PC-3 (cell line): ENCODE results near the gene ATG7. TPM values are rescaled to one million over a fixed set of nuclear protein-coding genes. Genes with fewer than 3 reads are reported as not detected.

Source experiments
- ATAC-seq: fragments of 200-7000 bp; cut with Tn5 transposase; 2 replicates; pipeline ENCODE4 v1.9.1; 2020; ENCODE audit warnings: mild to moderate bottlenecking, moderate library complexity
- BruUV-seq: library from RNA; stranded (reverse); fragments of 400-500 nt; replicated peaks from 2 replicates; lab custom pipeline; 2021; lab: Mats Ljungman, UMichigan
- CTCF ChIA-PET: fragments of 300-600 bp; sonication (Branson Sonifier 250); formaldehyde crosslinking; loops from one replicate; lab custom pipeline; 2022; ENCODE audit warnings: antibody characterized with exemption; lab: Charles Lee
- POLR2A ChIA-PET: fragments of 300-600 bp; sonication (Branson Sonifier 250); formaldehyde crosslinking; loops from one replicate; lab custom pipeline; 2022; ENCODE audit warnings: antibody characterized with exemption; ENCODE audit not compliant: unreplicated experiment; lab: Charles Lee
- DNase-seq: peaks from one replicate; pipeline ENCODE4 v3.0.0-alpha.2; 2015
- H2AFZ ChIP-seq: fragments of 300-600 bp; sonication (generic); 2 replicates; pipeline ENCODE4 v1.6.0; 2016; ENCODE audit warnings: antibody characterized with exemption, low read length
- H3F3A ChIP-seq: fragments of 300-600 bp; sonication (generic); one replicate; pipeline ENCODE4 v1.6.0; 2017; ENCODE audit warnings: antibody characterized with exemption, low read length, control low read depth, mild to moderate bottlenecking; ENCODE audit not compliant: unreplicated experiment
- H3K27ac ChIP-seq: fragments of 300-600 bp; sonication (generic); 2 replicates; pipeline ENCODE4 v1.5.1; 2016; ENCODE audit warnings: mild to moderate bottlenecking, low read length
- H3K27me3 ChIP-seq: fragments of 300-600 bp; sonication (generic); 2 replicates; pipeline ENCODE4 v1.6.1; 2016; ENCODE audit warnings: low read length, mixed read lengths
- H3K36me3 ChIP-seq: fragments of 300-600 bp; sonication (generic); 2 replicates; pipeline ENCODE4 v1.6.1; 2016; ENCODE audit warnings: low read depth, mixed run types, low read length, mixed read lengths
- H3K4me1 ChIP-seq: fragments of 300-600 bp; sonication (generic); 2 replicates; pipeline ENCODE4 v1.5.1; 2016; ENCODE audit warnings: low read length; ENCODE audit not compliant: insufficient read depth
- H3K4me2 ChIP-seq: fragments of 300-600 bp; sonication (generic); 2 replicates; pipeline ENCODE4 v1.6.0; 2016; ENCODE audit warnings: low read length
- H3K4me3 ChIP-seq: fragments of 300-600 bp; sonication (generic); 2 replicates; pipeline ENCODE4 v1.5.1; 2016; ENCODE audit warnings: mild to moderate bottlenecking, low read length, mixed read lengths
- H3K79me2 ChIP-seq: fragments of 300-600 bp; sonication (generic); 2 replicates; pipeline ENCODE4 v1.6.1; 2017; ENCODE audit warnings: low read length, mixed read lengths
- H3K9ac ChIP-seq: fragments of 300-600 bp; sonication (generic); 2 replicates; pipeline ENCODE4 v1.6.0; 2016; ENCODE audit warnings: mild to moderate bottlenecking, low read length
- H3K9me2 ChIP-seq: fragments of 300-600 bp; sonication (generic); replicated peaks from 2 replicates; pipeline ENCODE4 v1.6.1; 2016; ENCODE audit warnings: mixed run types, low read length, mixed read lengths
- H3K9me3 ChIP-seq: fragments of 300-600 bp; sonication (generic); 2 replicates; pipeline ENCODE4 v1.6.1; 2016; ENCODE audit warnings: low read length, mixed read lengths
- H4K20me1 ChIP-seq: fragments of 300-600 bp; sonication (generic); 2 replicates; pipeline ENCODE4 v1.6.1; 2016; ENCODE audit warnings: low read length, mixed read lengths
- CTCF ChIP-seq: fragments of 300-600 bp; sonication (generic); conservative IDR thresholded peaks from 2 replicates; pipeline ENCODE4 v1.5.1; 2017; ENCODE audit warnings: antibody characterized with exemption, low read depth, mild to moderate bottlenecking, low read length
- EZH2 ChIP-seq: fragments of 300-600 bp; sonication (generic); IDR thresholded peaks from one replicate; pipeline ENCODE4 v1.6.1; 2017; ENCODE audit warnings: antibody characterized with exemption, mild to moderate bottlenecking, low read length; ENCODE audit not compliant: unreplicated experiment
- EZH2phosphoT487 ChIP-seq: fragments of 300-600 bp; sonication (generic); IDR thresholded peaks from 2 replicates; pipeline ENCODE4 v1.6.1; 2018; ENCODE audit warnings: mild to moderate bottlenecking, antibody characterized with exemption, low read length, borderline replicate concordance
- intact Hi-C: fragments of 100-400 bp; cut with micrococcal nuclease; formaldehyde crosslinking; loops from 2 replicates; pipeline ENCODE4 v1.9.0; 2023
- total RNA-seq: library from RNA; depleted of rRNA; stranded (reverse); fragments of >200 nt; gene quantifications from 2 replicates; pipeline ENCODE4 v1.2.3, GENCODE V29; 2014

ATG7 gene
- total RNA-seq, 1 experiment from 2014 or later = 36.5 TPM

GRCh38 chr3:11566916-11567315 is 294.7 kb downstream of the ATG7 start:
- intact Hi-C loops = no loop called here
- H3K4me3 ChIP-seq = no peak overlapping the region
- BruUV-seq = no TSS peak
- peaks cover 16% of the 10 kb centered on the region; the same call in 1 of the 2 replicates for H3K36me3 ChIP-seq
- no peak overlapping the region for H3K9ac ChIP-seq
- no peaks in the 10 kb centered on the region for H3K9me2 ChIP-seq
- H3K79me2 ChIP-seq = peaks cover 73% of the 10 kb centered on the region
- H3K9me3 ChIP-seq = no peaks in the 10 kb centered on the region
- H3K4me2 ChIP-seq = no peak overlapping the region
- TF ChIP-seq EZH2 (no peak), CTCF (no peak), EZH2phosphoT487 (no peak)
- ChIA-PET CTCF (no interaction called here), POLR2A (no interaction called here)
- DNase-seq (no peak), ATAC-seq (no peak)
- H3K27ac ChIP-seq = 0 out of 2 replicates have a peak overlapping the region, but pooled peaks have one; percentile 99
- peaks cover 6% of the 10 kb centered on the region for H3F3A ChIP-seq
- H2AFZ ChIP-seq = no peak overlapping the region
- 0 out of 2 replicates have a peak, but pooled peaks cover 9% of the 10 kb centered on the region for H4K20me1 ChIP-seq
- peaks cover 47% of the 10 kb centered on the region for H3K4me1 ChIP-seq
- no peaks in the 10 kb centered on the region for H3K27me3 ChIP-seq

- H3K4me1 ChIP-seq = peaks cover 47% of the 10 kb centered on the region
- CTCF ChIA-PET = interaction anchor here (0.6 kb wide), 1 partner anchor 187 kb away, joined by 4 read pairs; no protein-coding TSS in a partner anchor
These were observed 295.6 kb downstream of the ATG7 start for GRCh38 chr3:11567516-11568467.

More at GRCh38 chr3:11567516-11568467, 295.6 kb downstream of the ATG7 start:
- Histone ChIP-seq H3K27me3 (no peaks in the 10 kb centered on the region), H3K27ac (peak overlapping the region; percentile 99), H4K20me1 (0 out of 2 replicates have a peak, but pooled peaks cover 9% of the 10 kb centered on the region), H3F3A (peaks cover 6% of the 10 kb centered on the region), H3K36me3 (peaks cover 16% of the 10 kb centered on the region; the same call in 1 of the 2 replicates), H3K9me3 (no peaks in the 10 kb centered on the region), H3K4me3 (peak overlapping the region; percentile 54), H3K9ac (peak overlapping the region; percentile 84), H2AFZ (peak overlapping the region; percentile 21; the same call in 1 of the 2 replicates), H3K79me2 (peaks cover 81% of the 10 kb centered on the region), H3K4me2 (peak overlapping the region; percentile 88), H3K9me2 (no peaks in the 10 kb centered on the region)
- intact Hi-C loops = loop anchor here (1.0 to 2.0 kb wide), 2 partner anchors 33 to 75 kb away; partner anchors contain the start of gene VGLL4
- BruUV-seq = no TSS peak
- TF ChIP-seq EZH2phosphoT487 (no peak), EZH2 (no peak), CTCF (no peak)
- peak; percentile 97 for DNase-seq
- ATAC-seq = peak; percentile 78
- POLR2A ChIA-PET = interaction anchor here (0.6 to 1.9 kb wide), 3 partner anchors 16 to 769 kb away, joined by 3 to 12 read pairs (median 4); partner anchors contain the start of gene VGLL4
